LNCaP clone FGC (cell line): ENCODE measurements around the gene CEMIP2.

Source experiments
- DNase-seq: peaks from one replicate; pipeline ENCODE4 v3.0.0-alpha.2; 2011; ENCODE audit warnings: low read depth
- H3K4me3 ChIP-seq: 2 replicates; pipeline ENCODE4 v1.5.1; 2011; ENCODE audit warnings: mild to moderate bottlenecking, low read depth, low read length, control low read depth
- TF ChIP-seq, protein P1 (sequence below): IDR thresholded peaks from 2 replicates; pipeline ENCODE4 v1.5.1; 2012; ENCODE audit warnings: mild to moderate bottlenecking; ENCODE audit not compliant: control insufficient read depth, insufficient read depth; ENCODE audit errors: extremely low read depth

The CEMIP2 gene

DNA sequence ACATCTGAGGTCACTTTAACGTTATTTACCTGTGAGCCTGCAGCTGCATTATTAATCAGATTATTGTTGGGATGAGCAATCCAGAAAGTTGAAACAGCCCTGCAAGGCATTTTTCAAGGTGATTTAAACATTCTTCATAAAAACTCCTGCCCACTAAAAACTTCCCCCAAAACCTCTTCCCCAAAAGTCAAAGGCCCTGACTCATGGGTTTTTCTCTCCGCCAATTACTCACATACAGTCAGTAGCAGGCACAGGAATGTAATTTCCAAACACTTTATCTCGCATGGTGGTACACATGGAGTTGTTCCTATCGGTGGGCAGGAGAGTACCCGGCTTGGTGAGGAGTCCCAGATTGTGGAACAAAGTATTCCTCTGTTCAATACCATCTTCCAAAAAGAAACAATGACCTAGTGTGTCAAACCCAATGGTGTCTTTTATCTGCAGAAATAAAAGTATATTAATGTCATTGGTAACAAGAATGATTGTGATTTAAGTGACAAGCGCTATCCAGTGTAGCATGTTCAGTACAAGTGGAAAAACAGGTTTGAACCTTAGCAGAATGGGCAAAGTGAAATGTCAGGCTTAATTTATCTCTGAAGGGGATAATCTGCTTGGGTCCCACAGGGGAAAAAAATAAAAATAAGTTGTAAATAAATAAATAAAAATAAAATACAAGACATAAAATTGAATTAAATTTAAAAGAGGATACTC is 38.3 kb downstream of the CEMIP2 start:
- no peak overlapping the region for H3K4me3 ChIP-seq
- DNase-seq = no peak
- TF ChIP-seq, protein P1, sequence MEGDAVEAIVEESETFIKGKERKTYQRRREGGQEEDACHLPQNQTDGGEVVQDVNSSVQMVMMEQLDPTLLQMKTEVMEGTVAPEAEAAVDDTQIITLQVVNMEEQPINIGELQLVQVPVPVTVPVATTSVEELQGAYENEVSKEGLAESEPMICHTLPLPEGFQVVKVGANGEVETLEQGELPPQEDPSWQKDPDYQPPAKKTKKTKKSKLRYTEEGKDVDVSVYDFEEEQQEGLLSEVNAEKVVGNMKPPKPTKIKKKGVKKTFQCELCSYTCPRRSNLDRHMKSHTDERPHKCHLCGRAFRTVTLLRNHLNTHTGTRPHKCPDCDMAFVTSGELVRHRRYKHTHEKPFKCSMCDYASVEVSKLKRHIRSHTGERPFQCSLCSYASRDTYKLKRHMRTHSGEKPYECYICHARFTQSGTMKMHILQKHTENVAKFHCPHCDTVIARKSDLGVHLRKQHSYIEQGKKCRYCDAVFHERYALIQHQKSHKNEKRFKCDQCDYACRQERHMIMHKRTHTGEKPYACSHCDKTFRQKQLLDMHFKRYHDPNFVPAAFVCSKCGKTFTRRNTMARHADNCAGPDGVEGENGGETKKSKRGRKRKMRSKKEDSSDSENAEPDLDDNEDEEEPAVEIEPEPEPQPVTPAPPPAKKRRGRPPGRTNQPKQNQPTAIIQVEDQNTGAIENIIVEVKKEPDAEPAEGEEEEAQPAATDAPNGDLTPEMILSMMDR = no peak

DNA sequence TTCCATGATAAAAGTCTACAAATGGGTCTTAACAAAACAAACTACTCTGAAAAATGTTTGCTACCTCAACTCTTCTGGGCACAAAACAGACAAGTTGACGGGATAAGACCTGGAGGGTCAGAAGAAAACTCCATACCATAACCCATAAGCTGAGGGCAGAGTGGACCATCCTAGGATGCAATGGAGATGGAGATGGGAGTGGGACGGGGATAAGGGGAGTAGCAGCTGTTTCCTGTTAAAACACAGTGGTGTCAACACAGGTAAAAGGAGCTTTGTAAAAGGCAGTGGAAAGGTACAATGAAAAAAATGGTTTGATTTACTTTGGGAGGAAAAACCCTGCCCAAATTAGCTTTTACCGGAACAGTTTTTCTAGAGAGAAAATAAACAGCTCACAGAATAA is 41.6 kb downstream of the CEMIP2 start:
- DNase-seq = no peak
- no peak overlapping the region for H3K4me3 ChIP-seq
- TF ChIP-seq, protein P1 = no peak

DNA sequence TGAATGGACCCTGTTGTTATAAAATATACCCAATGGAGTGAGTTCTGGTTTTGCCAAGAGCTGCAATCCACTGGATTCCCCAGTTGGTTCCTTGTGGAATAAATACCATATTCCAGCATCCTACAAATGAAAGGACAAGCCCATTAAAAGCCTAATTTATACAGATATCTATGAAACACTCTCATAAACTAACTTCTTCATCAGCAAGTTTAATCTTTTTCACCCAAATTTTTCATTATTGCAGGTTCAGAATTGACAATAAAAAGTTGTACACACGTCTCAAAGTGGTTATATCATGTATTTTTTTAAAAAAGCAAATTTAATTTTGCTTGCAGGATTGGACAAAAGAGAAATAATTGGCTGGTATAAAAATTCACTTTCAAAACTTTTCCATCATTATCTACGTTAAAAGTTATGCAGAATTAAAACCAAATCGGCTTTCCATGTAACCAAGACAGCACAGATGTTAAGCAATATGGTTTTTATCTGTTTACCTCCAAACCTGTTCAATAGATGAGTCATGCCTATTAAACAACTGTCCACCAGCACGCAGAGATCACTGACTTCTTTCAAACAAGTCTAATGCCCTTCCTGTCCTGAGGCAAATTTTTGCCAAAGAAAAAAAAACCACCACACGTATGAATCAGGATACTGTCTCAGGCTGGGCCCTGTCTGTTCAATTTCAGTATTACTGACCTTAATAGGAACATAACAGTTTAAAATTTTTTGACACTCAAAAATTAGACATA is 42.5 kb downstream of the CEMIP2 start:
- peak; percentile 96 for DNase-seq

DNA sequence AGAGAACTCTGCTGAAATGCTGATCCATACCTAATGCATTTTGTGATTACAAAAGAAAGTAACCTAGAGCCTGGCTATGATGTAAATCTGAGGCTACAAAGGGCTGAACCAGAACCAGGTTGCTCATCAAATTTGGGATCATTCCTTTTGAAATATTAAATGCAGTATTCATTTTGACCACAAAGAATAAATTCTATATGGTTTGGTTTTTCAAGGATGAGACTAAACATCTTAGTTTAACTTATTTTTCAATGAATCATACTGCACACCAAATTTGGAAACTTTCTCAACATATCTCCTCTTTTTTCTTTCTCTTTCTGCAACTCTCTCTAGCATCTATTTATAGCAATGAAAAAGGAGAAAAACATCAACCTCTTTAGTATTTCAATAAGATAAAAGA is 46.5 kb downstream of the CEMIP2 start:
- TF ChIP-seq, protein P1 = no peak
- H3K4me3 ChIP-seq = no peak overlapping the region
- DNase-seq = no peak

More for the DNA sequence above, 42.5 kb downstream of the CEMIP2 start:
- TF ChIP-seq, protein P1 = no peak
- H3K4me3 ChIP-seq = no peak overlapping the region

DNA sequence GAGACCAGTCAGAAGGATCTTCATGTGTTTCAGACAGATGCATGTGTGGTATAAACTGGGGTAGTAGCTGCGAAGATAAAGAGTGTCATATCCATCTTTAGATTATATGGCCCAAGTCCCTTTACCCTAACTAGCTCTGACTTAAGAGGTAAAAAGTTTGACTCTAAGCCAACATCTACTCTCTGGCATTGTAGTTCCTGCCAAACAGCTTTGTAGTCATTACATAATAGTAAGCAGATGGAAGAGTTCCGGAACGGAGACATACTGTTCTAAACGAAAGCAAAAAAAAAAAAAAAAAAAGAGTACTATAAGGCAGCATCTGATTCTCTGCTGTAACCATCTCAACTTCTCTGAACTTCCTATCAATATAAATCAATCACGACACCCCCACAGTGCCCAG is 48.8 kb downstream of the CEMIP2 start:
- TF ChIP-seq, protein P1 = no peak
- no peak overlapping the region for H3K4me3 ChIP-seq
- peak; percentile 85 for DNase-seq

DNA sequence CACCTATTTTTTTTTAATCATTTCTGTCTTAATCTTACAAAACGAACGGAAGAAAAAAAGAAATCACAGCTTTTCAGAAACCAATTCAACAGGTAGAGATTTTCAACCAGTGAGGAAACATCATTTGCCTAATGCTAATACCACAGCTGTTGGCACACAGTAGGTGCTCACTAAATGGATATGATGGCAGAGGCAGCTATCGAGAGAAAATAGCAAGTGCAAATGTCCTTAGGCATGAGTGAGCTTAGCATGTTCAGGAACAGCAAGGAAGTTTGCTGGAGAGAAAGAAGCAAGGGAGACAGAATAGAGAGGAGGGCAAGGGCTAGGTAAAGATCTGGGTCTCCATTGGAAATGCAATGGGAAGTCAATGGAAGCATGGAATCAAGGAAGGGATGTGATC is 49.2 kb downstream of the CEMIP2 start:
- no peak for DNase-seq
- H3K4me3 ChIP-seq = no peak overlapping the region
- TF ChIP-seq, protein P1 = no peak
